HK-2 (cell line): ENCODE results near the gene MAD1L1.
A peak's percentile ranks its signal among the peaks of the same experiment; 100 is the strongest.

Experiments used
- DNase-seq: peaks from one replicate; pipeline ENCODE4 v3.0.0-alpha.2; 2018; ENCODE audit not compliant: unreplicated experiment

Gene MAD1L1

DNA sequence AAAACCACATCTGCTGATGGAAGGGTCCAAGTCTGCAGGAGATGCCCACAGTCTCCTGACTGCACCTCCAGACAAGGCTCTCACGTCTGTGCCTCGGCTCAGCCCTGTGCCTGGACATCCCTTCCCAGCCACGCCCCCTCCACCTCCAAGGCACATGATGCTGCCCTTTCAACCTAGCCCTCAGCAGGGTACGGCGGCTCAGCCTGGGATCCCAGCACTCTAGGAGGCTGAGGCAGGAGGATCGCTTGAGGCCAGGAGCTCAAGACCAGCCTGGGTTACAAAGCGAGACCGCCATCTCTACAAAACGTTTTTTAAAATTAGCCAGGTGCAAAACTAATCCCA, 14.3 kb downstream of the MAD1L1 start:
- no peak for DNase-seq

DNA sequence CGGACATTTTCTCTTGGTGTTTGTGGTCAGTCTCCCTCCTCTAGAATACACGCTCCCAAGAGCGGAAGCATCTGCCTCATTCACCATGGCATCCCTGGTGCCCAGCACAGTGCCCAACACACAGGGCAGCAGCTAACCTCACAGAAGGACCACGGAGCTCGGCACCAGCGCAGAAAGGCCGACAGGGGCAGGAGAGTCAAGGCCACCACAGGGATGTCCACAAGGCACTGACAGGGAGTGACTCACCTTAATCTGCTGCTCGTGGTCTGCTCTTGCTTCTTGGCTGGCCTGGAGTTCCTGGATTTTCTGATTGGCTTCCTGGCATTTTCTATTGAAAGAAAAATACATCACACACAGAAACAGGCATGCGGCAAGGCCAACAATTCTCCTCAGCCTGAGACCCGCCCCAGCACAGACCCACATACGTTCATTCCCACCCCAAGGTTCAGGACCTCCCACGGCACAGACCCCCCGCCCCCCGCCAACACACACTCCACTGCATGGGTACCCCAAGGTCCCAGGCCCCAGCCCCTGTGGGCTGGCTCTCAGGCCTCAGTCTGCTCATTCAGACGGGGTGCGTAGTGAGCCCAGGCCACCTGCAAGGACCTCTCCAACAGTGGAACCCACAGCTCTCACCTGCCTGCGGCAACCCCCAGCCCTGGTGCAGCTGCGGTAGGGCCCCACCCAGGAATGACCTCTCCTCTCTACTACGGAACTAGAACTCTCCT, 14.9 kb downstream of the MAD1L1 start:
- no peak for DNase-seq

DNA sequence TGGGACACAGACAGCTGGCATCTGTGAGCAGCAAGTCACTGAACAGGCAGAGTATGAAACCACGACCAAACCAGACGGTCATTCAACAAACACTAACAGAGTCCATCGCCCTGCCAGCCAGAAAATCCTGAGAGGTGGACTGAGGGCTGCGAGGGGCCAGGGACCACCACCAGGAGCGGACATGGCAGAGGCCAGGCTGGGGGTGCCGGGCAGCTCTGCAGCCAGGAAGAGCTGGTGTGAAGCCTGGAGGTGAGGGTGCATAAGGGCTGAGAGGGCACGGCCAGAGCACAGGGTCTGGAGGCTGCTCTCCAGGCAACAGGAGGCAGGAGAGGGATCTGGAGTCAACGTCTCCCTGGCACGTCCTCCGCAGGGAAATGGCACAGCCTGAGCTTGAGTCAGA, 15.5 kb downstream of the MAD1L1 start:
- no peak for DNase-seq

DNA sequence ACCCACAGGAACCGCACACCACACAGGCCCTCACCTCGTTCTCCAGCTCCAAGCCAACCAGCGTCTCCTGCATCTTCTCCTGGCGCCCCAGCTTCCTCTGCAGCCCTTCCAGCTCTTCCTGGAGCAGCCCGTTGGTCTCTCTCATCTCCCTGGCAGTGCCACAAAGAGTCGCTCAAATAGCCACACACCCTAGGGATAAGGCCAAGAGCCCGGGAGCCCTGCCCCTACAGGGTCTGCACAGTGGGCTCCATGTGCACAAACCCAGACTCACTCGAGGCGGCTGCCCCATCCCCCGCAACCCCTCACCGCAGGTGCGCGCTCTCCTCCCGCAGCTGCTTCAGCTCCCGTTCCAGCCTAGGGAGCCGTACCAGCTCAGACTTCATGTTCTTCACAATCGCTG, 16.9 kb downstream of the MAD1L1 start:
- DNase-seq = no peak

DNA sequence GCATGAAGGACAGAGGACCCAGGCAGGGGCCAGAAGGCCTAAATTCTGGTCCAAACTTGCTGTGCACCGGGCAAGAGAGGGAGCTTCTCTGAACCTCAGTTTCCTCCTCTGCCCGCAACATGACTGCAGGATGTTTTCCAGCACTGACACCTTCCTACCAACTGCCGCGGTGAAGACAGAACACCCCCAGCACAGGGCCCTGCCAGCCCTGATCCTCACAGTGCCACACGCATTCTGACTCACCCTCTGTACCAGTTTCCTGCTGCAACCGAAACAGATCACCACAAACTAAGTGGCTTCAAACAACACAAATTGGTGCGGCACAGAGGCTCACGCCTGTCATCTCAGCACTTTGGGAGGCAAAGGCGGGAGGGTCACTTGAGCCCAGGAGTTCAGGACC, 18.1 kb downstream of the MAD1L1 start:
- no peak for DNase-seq

DNA sequence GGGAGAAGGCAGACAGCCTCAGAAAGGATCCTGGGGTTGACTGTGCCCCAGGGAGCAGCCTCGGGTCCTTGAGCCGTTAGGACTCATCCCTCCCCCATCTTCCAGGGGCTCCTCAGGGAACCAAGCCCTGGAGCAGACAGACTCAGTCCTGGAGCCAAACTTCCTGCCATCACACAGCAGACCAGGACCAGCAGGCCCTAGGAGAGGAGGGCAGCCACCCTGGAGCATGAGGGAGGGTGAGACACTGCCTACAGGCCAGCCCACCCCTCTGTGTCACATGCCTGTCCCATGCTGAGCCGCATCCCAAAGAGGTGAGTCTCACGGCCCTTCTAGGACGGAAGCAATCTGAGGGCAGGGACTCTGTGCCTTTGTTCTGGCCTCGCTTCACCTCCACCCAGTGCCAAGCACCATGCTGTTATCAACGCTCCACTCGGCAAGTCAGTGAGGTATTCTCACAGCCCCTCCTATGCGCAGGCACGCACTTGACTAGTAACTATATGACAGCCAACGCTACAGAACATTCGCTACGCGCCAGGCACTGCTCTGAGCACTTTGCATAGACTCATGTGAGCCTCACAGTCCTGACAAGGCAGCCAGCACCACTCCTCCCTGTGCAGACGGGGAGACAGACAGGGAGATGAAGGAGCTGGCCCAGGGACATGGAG, 19.1 kb downstream of the MAD1L1 start:
- no peak for DNase-seq

DNA sequence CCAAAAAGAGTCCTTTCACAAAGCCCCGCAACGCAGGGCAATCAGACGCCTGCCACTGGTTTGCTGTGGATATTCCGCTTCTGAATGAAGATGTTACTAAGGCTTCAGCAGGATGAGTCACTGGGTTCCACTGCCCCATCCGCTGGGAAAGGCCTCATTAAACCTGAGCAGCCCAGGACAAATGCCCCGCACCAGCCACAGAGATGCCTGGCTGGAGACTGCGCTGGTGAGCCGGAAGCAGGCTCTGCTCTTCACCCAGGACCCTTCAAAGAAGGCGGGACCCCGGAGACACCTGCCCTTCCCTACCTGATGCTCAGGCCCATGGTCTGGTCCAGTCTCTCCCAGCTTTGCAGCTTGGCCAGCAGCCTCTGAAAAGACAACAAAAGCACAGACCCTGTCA, 19.8 kb downstream of the MAD1L1 start:
- no peak for DNase-seq

DNA sequence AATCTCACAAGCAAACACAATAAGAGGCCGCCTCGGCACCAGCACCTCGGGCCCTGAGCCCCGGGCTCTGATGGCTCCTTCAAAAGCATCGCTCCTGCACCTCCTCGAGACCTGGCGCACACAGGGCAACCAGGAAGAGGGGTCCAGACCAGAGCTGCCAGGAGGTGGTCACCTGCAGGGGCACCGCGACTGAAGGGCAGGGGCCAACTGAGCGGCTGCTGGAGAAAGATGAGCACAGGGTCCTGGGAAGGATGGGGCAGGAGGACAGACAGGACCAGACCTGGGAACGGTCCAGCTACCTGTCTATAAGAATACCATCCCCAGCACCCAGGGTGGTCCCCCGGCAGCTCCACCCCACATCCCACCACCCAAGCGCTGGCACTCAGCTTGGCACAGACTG, 20.8 kb downstream of the MAD1L1 start:
- DNase-seq = no peak

DNA sequence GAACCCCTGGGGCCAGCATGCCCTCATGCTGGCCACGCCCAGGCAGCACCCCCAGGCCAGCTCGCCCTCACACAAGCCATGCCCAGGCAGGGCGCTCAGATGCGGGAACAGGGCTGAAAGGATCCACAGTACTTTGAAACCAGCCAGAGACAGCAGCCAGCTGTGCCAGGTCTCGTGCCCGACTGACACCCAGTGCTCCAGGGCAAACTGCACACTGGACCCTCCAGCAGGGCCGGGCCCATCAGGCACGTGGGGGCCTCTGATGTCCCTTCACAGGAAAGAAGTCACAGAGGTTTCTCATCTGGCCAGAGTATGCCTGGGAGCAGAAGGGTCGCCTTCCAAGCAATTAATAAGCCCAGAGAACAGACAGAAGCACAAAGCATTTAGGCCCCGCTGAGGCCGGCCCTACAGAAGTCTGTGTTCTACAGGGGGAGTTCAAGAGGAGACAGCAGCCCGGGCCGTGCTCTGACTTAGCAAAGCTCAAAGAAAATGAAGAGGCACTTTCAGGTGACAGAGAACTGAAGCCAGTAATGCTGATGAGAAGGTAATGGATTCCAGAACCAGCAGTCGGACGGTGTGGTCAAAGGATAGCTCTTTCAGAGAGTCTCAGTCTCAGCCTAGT, 21.4 kb downstream of the MAD1L1 start:
- no peak for DNase-seq

DNA sequence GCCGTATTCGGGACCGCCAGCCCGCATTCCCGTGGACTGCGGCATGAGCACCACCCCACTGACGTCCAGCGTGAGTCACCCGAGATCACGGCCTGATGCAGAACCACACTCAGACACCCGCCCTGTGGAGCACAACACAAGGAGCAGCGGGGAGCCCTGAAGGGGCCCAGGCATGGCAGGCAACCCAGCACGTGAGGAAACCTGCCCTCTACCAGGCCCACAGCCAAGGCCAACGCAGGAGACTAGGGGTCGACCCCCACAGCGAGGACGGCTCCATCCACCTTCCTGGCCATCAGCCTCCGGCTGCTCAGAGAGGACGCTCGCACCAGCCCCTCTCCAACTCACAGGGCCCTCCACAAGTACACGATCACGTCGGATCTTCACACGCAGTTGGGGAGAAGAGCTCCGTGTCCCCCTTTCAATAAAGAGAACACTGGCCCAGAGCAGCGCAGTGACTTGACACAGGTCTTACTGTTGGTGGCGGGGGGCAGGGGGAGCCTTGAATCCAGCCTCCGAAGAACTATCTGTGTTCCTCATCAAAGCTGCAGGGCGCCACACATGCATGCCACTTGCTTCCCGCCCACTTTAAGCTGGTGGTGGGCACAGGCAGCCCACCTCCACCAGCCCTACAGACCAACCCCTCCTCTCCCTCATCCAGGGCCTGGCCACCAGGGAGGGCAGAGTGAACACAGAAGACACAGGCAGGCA, 22.0 kb downstream of the MAD1L1 start:
- DNase-seq = no peak

DNA sequence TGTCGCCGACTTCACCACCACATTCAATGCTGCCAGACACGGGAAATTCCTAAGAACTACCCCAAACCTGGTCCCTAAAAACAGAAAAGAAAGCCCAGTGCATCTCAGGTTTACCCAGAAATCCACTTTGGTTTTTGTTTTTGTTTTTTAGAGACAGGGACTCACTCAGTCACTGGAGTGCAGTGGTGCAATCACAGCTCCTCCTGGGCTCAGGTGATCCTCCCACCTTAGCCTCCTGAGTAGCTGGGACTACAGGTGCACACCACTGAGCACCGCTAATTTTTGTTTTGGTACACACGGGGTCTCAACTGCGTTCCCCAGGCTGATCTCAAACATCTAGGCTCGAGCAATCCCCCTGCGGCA, 22.8 kb downstream of the MAD1L1 start:
- DNase-seq = no peak

DNA sequence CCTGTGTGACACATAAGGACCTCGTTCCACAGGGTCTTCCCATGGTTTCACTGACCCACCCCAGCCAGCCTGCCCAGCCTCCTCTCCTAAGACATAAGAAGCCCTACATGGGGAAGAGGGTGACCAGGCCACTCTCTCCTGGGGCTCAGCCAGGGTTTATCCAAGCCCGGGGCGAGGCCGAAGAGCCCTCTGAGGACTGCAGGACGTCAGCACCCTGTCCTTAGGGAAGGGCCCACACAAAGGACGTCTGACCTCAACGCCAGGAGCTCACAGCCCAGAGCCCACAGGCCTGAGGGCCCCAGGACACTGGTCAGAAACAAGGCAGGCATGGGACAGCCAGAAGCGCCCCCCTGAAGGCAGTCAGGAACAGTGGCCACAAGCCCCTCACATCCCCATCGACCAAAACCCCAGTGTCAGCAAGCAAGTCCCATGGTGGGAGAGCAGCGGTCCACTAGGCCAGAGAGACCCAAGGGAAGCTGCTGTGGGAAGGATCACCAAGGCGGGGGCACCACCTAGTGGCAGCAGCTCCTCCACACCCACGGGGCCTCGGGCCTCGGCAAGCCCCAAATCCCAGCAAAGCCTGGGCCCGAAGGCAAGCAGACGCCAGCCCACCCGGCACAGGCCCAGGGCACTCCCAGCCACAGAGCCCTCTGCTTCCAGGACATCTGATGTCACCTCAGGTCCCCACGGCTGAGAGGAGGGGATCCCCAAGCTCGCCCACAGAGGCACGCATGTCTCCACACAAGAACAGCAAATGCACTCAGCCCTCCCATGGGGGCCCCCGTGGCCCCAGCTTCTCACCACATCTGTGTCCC, 23.4 kb downstream of the MAD1L1 start:
- DNase-seq = peak; percentile 46

DNA sequence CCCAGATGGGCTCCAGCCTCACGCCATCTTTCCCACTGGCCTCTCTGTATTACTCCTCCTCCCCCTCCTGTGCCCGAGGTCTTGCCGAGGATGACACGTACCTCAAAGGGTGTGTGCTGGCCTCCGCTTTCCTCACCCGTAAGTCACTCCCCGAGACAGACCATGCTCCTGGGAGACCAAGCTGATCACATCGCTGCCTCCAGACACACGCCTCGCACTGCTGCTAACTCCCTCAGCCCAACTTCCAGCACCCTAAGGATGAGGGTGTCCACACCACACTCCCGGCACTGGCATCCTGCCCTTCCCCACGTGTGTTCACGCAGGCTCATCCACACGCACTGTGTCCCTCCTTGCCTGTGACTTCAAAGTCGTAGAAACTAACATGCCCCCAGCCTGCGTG, 24.0 kb downstream of the MAD1L1 start:
- DNase-seq = no peak

DNA sequence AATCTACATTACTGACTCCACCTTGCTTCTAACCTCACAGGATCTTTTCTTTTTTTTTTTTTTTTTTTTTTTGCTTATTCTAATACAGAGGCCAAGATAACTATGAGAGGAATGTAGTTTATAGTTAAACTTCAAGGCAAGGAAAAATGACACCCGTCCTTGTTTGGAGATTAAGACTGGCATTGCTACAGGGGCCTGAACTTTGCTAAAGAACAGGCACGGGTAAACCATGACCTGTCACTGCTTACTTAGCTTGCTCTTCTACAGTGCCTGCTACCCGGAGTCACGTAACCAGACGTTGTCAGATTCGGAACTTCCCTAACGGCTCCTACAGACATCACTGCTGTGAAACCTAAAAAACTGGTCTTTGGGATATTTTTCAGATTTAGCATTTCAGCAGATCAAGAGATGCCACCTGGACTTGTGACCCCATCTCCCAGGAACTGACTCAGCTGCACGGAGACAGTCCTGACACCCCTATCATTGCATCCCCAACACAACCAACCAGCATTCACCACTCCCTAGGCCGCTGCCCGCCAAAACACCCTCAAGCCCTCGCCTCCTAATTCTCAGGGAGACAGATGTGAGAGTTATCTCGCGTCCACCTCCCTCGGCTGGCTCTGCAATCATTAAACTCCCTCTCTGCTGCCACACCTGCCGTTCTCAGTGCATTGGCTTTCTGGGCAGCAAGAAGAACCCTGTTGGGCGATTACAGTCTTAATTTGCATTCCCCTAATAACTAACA, 27.5 kb downstream of the MAD1L1 start:
- no peak for DNase-seq

DNA sequence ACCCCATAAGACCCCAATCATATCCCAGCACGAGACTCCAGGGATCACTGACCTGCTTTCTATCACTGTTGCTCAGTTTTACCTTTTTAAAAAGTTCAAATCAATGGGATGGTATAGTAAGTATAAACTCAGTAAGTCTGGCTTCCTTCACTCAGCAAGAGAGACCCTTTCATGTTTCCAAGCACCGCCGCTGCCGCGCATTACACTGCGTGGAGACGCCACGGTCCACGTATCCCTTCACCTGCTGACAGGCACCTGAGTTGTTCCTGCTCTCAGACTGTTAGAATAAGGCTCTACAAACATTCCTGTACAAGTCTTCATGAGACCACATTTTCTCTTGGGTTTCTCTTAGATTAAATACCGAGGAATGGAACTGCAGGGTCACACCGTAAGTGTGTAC, 28.3 kb downstream of the MAD1L1 start:
- DNase-seq = no peak

DNA sequence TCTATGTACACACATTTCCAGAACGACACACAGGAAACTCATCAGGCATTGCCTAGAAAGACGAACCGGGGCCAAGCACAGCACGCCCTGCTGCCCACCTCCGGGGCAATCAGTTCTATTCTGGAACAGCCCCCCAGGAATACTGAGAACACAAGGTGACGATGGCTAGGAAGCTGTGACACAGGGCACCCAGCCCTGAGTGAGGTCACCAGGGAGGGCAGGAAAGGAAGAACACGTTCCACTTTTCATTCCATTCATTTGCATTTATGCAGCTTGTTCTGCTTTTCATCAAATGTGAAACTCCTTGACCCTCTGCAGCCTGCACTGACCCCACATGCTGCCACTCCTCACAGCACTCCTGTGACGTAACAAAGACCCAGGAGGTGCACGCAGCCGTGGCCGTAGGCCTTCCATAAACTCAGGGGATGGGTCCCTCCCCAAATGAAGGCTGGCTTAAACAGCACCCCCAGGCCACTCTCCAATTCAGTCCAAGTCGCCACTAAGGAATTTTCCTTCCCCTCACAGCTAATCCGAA, 28.9 kb downstream of the MAD1L1 start:
- no peak for DNase-seq

DNA sequence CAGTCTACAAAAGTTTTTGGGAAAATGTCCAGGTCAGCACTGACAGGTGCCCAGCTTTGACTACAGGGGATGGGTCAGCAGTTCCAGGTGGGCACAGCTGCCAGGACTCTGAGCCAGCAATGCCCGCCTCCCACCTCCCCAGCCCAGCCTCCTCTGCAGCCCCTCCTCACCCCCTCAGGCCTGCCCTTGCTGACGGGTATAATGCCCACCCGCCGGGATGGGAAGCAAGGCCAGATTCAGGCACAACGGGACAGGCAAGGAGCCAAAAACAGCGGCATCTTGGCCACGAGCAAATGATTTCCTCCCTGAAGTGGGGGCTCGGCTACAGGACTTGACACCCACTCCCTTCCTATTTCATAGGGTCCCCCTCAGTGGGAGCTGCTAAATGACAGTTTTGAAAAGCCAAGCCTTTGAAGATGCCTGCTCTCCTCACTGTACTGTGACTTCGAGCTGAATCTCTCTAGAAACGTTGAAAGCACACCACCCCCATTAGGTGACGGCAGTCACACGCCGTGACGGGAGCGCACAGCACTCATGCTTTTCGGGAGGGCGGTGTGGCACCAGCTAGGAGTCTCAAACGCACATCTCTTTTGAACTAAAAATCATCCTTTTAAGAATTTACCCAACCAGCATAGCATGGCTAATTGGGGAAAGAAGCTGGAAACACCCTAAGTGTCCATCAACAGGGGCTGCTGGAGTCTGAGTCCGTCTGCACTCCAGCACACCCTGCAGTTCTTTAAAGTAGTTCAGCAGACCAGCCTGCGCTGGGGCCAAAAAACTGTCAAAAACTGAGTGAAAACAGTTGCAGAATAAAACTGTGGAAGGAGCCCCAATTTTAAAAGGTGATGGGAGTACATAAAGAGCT, 29.6 kb downstream of the MAD1L1 start:
- DNase-seq = no peak

DNA sequence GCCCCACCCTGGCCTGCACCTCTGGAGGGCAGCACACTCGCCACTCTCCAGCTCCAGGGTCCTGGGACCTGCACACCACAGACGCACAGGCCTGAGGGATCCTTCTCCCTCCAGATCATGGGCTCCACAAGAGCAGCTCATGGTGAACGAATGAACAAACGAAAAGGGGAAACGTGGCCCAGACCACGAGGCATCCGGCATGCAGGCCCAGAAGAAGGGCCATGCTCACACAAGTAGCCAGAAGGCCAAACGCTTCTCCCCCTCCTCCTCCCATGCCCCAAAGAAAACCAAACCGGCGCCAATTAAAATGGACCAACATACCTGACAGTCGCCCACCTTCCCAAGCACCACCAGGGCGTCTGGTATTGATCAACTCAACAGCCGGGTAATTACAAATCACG, 30.4 kb downstream of the MAD1L1 start:
- no peak for DNase-seq

DNA sequence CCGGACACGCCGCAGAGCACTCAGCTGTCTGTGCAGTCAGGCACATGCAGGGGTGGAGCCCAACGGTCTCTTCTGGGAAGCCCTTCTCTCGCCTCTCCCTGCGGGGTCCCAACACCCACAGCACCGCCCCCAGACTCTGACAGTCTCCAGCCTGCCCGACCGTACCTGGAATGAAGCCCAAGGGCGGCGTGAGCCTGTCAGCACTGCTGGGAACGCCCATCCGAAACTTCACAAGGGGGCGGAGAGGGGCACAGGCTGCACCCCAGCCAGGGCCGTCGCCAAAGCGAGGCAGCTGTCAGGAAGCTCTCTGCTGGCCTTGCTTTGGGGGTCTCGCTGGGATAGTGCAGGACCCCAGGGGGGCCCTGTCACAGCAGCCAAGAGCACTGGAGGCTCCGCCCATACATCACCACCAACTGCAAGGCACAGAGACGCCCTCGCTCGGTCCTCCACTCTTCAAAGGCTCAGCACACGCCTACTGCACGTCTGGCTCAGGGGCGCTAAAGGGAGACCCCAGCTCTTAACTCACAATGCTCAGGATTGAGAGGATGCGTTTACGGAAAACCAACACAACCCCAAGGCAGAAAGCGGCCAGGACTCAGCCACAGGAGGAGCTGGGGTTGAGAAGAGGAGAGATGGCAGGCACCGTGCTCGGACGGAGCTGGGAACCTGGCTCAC, 30.9 kb downstream of the MAD1L1 start:
- DNase-seq = no peak

DNA sequence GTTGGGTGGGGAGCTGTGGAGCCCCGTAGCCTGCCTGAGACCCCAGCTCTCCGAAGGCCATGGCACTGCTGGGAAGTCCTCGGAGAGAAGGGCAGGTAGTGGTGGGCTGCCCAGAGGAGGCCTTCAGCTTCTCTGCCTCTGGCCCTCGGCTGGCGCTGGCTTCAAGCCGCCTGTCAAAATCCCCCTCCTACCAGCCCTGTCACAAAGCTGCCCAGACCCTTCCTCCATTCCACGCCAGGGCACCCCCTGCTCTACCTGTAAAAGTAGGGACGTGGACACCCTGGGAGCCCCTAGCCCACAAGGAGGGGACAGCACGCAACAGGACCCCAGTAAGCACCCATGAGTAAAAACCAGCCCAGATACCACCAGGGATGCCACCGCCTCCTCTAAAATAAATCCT, 31.6 kb downstream of the MAD1L1 start:
- DNase-seq = no peak
